Measurements from ENCODE around the gene GLTP.

GRCh38 chr12:109914461-109914860 is 34.1 kb upstream of the GLTP start:
- TF ChIP-seq CTCF (conservative IDR thresholded peaks at IDR 0.05; ENCODE audit: low read length) = no peak
- no peak for TF ChIP-seq EZH2phosphoT487 (IDR thresholded peaks at IDR 0.05; ENCODE audit: borderline replicate concordance)
